HG03558 (cell line): ENCODE measurements around the gene CAGE1.
A peak's percentile ranks its signal among the peaks of the same experiment; 100 is the strongest.
"Not testable (repeated sequence)": the region's sequence is repeated elsewhere in the genome, so short reads cannot be mapped to it uniquely, and the experiment has no call there.

Source experiments
- ATAC-seq: cut with Tn5 transposase; IDR thresholded peaks from one replicate; pipeline ENCODE4 v1.9.1; 2021; ENCODE audit warnings: moderate number of reproducible peaks; ENCODE audit not compliant: unreplicated experiment; ENCODE audit errors: extremely low read depth

Gene CAGE1

GRCh38 chr6:7341989-7342742 lies 47.4 kb downstream of the CAGE1 start:
- peak; percentile 70 for ATAC-seq

- no peak for ATAC-seq
Measured at GRCh38 chr6:7341271-7341670, 48.3 kb downstream of the CAGE1 start.

- not testable (repeated sequence) for ATAC-seq
Measured at GRCh38 chr6:7339007-7339732, 50.4 kb downstream of the CAGE1 start.

GRCh38 chr6:7338031-7338430 lies 51.5 kb downstream of the CAGE1 start:
- ATAC-seq = no peak

GRCh38 chr6:7335519-7335918 lies 54.0 kb downstream of the CAGE1 start:
- ATAC-seq = no peak

- no peak for ATAC-seq
Measured at GRCh38 chr6:7334685-7335084, 54.9 kb downstream of the CAGE1 start.

- no peak for ATAC-seq
Measured at GRCh38 chr6:7332090-7332745, 57.3 kb downstream of the CAGE1 start.

- no peak for ATAC-seq
Measured at GRCh38 chr6:7331452-7331851, 58.1 kb downstream of the CAGE1 start.

GRCh38 chr6:7328243-7328642 lies 61.3 kb downstream of the CAGE1 start:
- no peak for ATAC-seq

GRCh38 chr6:7325750-7326149 lies 63.8 kb downstream of the CAGE1 start:
- ATAC-seq = no peak

GRCh38 chr6:7324520-7324919 lies 65.0 kb downstream of the CAGE1 start:
- no peak for ATAC-seq

- no peak for ATAC-seq
Measured at GRCh38 chr6:7323074-7323473, 66.5 kb downstream of the CAGE1 start.

GRCh38 chr6:7321866-7322265 lies 67.7 kb downstream of the CAGE1 start:
- not testable (repeated sequence) for ATAC-seq

GRCh38 chr6:7319406-7319805 lies 70.1 kb downstream of the CAGE1 start:
- not testable (repeated sequence) for ATAC-seq

GRCh38 chr6:7317538-7317937 lies 72.0 kb downstream of the CAGE1 start:
- ATAC-seq = no peak

GRCh38 chr6:7316658-7317533 lies 72.6 kb downstream of the CAGE1 start:
- no peak for ATAC-seq

- no peak for ATAC-seq
Measured at GRCh38 chr6:7315948-7316365, 73.6 kb downstream of the CAGE1 start.

GRCh38 chr6:7315087-7315947 lies 74.2 kb downstream of the CAGE1 start:
- ATAC-seq = not testable (repeated sequence)

GRCh38 chr6:7314414-7314813 lies 75.1 kb downstream of the CAGE1 start:
- ATAC-seq = no peak
